Fibroblast of skin of right biceps (primary cell): Measurements from ENCODE around the gene KLHL10.
"Not testable (repeated sequence)": the region's sequence is repeated elsewhere in the genome, so short reads cannot be mapped to it uniquely, and the experiment has no call there.

ENCODE experiments used
- DNase-seq: peaks from one replicate; pipeline ENCODE4 v3.0.0-alpha.2; 2013

The KLHL10 gene

GRCh38 chr17:41813699-41814124 lies 23.9 kb upstream of the KLHL10 start:
- no peak for DNase-seq

- no peak for DNase-seq
Measured at GRCh38 chr17:41814195-41814594, 23.4 kb upstream of the KLHL10 start.

- DNase-seq: no peak
Measured at GRCh38 chr17:41816637-41817320, 20.8 kb upstream of the KLHL10 start.

- no peak for DNase-seq
Measured at GRCh38 chr17:41818024-41818423, 19.6 kb upstream of the KLHL10 start.

- no peak for DNase-seq
Measured at GRCh38 chr17:41821776-41822175, 15.8 kb upstream of the KLHL10 start.

GRCh38 chr17:41822216-41823140 lies 15.1 kb upstream of the KLHL10 start:
- DNase-seq: no peak

- no peak for DNase-seq
Measured at GRCh38 chr17:41823141-41823524, 14.5 kb upstream of the KLHL10 start.

- no peak for DNase-seq
Measured at GRCh38 chr17:41823580-41823979, 14.0 kb upstream of the KLHL10 start.

- no peak for DNase-seq
Measured at GRCh38 chr17:41824086-41824485, 13.5 kb upstream of the KLHL10 start.

GRCh38 chr17:41825175-41825845 lies 12.3 kb upstream of the KLHL10 start:
- DNase-seq: no peak

- not testable (repeated sequence) for DNase-seq
Measured at GRCh38 chr17:41829961-41830360, 7.7 kb upstream of the KLHL10 start.

GRCh38 chr17:41835214-41835799 lies 2.3 kb upstream of the KLHL10 start:
- no peak for DNase-seq

GRCh38 chr17:41835800-41836549 lies 1.6 kb upstream of the KLHL10 start, which contains the start of gene NT5C3B:
TSS of gene NT5C3B (minus strand) at chr17:41836232. CDS start at chr17:41836193, 39 bp downstream.
- peak; percentile 62 for DNase-seq

- peak; percentile 20 for DNase-seq
Measured at GRCh38 chr17:41836550-41837196, 952 bp upstream of the KLHL10 start.

- not testable (repeated sequence) for DNase-seq
Measured at GRCh38 chr17:41839448-41839847, 1.8 kb downstream of the KLHL10 start.

- DNase-seq: not testable (repeated sequence)
Measured at GRCh38 chr17:41840781-41841180, 3.2 kb downstream of the KLHL10 start.

- DNase-seq: no peak
Measured at GRCh38 chr17:41844971-41845370, 7.3 kb downstream of the KLHL10 start.

- DNase-seq: no peak
Measured at GRCh38 chr17:41848788-41849187, 11.2 kb downstream of the KLHL10 start.

- DNase-seq: no peak
Measured at GRCh38 chr17:41849251-41849990, 11.8 kb downstream of the KLHL10 start.

- not testable (repeated sequence) for DNase-seq
Measured at GRCh38 chr17:41851382-41851781, 13.8 kb downstream of the KLHL10 start.
